H9 (cell line): ENCODE results near the gene CDH4. TPM values are rescaled to one million over a fixed set of nuclear protein-coding genes. Genes with fewer than 3 reads are reported as not detected.

Source experiments
- DNase-seq: peaks from one replicate; pipeline ENCODE4 v3.0.0-alpha.2; 2017
- H2AFZ ChIP-seq: one replicate; pipeline ENCODE4 v1.6.1; 2013; ENCODE audit warnings: mild to moderate bottlenecking, low read length, control low read depth, moderate library complexity
- H2AK5ac ChIP-seq: 2 replicates; pipeline ENCODE4 v1.6.1; 2013; ENCODE audit warnings: low read length, control low read depth, mixed read lengths; ENCODE audit not compliant: insufficient read length
- H2BK120ac ChIP-seq: one replicate; pipeline ENCODE4 v1.6.1; 2013; ENCODE audit warnings: low read depth, mild to moderate bottlenecking, low read length, control low read depth, inconsistent platforms; ENCODE audit not compliant: poor library complexity, severe bottlenecking
- H2BK12ac ChIP-seq: 2 replicates; pipeline ENCODE4 v1.6.1; 2013; ENCODE audit warnings: low read length, control low read depth, mixed read lengths, low read depth; ENCODE audit not compliant: insufficient read length
- H2BK15ac ChIP-seq: 2 replicates; pipeline ENCODE4 v1.6.1; 2013; ENCODE audit warnings: low read depth, low read length, control low read depth
- H2BK20ac ChIP-seq: one replicate; pipeline ENCODE4 v1.6.1; 2013; ENCODE audit warnings: low read depth, mild to moderate bottlenecking, low read length, control low read depth, inconsistent platforms; ENCODE audit not compliant: poor library complexity, severe bottlenecking
- H2BK5ac ChIP-seq: 2 replicates; pipeline ENCODE4 v1.6.1; 2013; ENCODE audit warnings: low read length, control low read depth, mixed read lengths; ENCODE audit not compliant: insufficient read length
- H3K14ac ChIP-seq: 2 replicates; pipeline ENCODE4 v1.6.1; 2013; ENCODE audit warnings: low read length, control low read depth; ENCODE audit not compliant: insufficient read depth
- H3K18ac ChIP-seq: 2 replicates; pipeline ENCODE4 v1.6.1; 2013; ENCODE audit warnings: low read depth, mild to moderate bottlenecking, mixed read lengths, low read length, control low read depth; ENCODE audit not compliant: insufficient read length
- H3K23ac ChIP-seq: 2 replicates; pipeline ENCODE4 v1.6.1; 2013; ENCODE audit warnings: low read length, control low read depth, mixed read lengths, low read depth; ENCODE audit not compliant: insufficient read length
- H3K23me2 ChIP-seq: 2 replicates; pipeline ENCODE4 v1.6.1; 2013; ENCODE audit warnings: low read depth, mild to moderate bottlenecking, mixed read lengths, low read length, control low read depth; ENCODE audit not compliant: insufficient read length, poor library complexity, severe bottlenecking
- H3K27ac ChIP-seq: 2 replicates; pipeline ENCODE4 v1.5.1; 2013; ENCODE audit warnings: low read length, control low read depth, mixed read lengths, low read depth; ENCODE audit not compliant: insufficient read length
- H3K27me3 ChIP-seq: 2 replicates; pipeline ENCODE4 v1.6.1; 2013; ENCODE audit warnings: low read length, control low read depth, inconsistent platforms; ENCODE audit not compliant: insufficient read depth
- H3K4ac ChIP-seq: 2 replicates; pipeline ENCODE4 v1.6.1; 2013; ENCODE audit warnings: low read depth, mild to moderate bottlenecking, control low read depth, inconsistent platforms, low read length, moderate library complexity
- H3K4me1 ChIP-seq: 2 replicates; pipeline ENCODE4 v1.6.1; 2013; ENCODE audit warnings: low read length, control low read depth, inconsistent platforms; ENCODE audit not compliant: insufficient read depth
- H3K4me2 ChIP-seq: 2 replicates; pipeline ENCODE4 v1.6.1; 2013; ENCODE audit warnings: low read length, control low read depth, mixed read lengths; ENCODE audit not compliant: insufficient read length, insufficient read depth
- H3K56ac ChIP-seq: 2 replicates; pipeline ENCODE4 v1.6.1; 2013; ENCODE audit warnings: low read depth, mild to moderate bottlenecking, mixed read lengths, low read length, control low read depth; ENCODE audit not compliant: insufficient read length
- H3K79me1 ChIP-seq: 2 replicates; pipeline ENCODE4 v1.6.1; 2013; ENCODE audit warnings: low read depth, mild to moderate bottlenecking, moderate library complexity, low read length, control low read depth, inconsistent platforms; ENCODE audit not compliant: insufficient read depth, poor library complexity, severe bottlenecking
- H3K79me2 ChIP-seq: 2 replicates; pipeline ENCODE4 v1.6.1; 2013; ENCODE audit warnings: low read length, control low read depth, inconsistent platforms; ENCODE audit not compliant: insufficient read depth
- H3K9ac ChIP-seq: 2 replicates; pipeline ENCODE4 v1.6.1; 2013; ENCODE audit warnings: low read length, control low read depth, mixed read lengths; ENCODE audit not compliant: insufficient read length; ENCODE audit errors: extremely low read depth
- H3K9me3 ChIP-seq: one replicate; pipeline ENCODE4 v1.6.1; 2013; ENCODE audit warnings: low read depth, low read length, inconsistent platforms; ENCODE audit not compliant: control insufficient read depth
- H3T11ph ChIP-seq: one replicate; pipeline ENCODE4 v1.6.1; 2013; ENCODE audit warnings: mild to moderate bottlenecking, low read length, control low read depth, inconsistent platforms
- H4K20me1 ChIP-seq: one replicate; pipeline ENCODE4 v1.6.1; 2013; ENCODE audit not compliant: control insufficient read depth, insufficient read length, insufficient read depth
- H4K5ac ChIP-seq: 2 replicates; pipeline ENCODE4 v1.6.1; 2013; ENCODE audit warnings: low read depth, mild to moderate bottlenecking, mixed read lengths, low read length, control low read depth; ENCODE audit not compliant: insufficient read length
- H4K8ac ChIP-seq: replicated peaks from 2 replicates; pipeline ENCODE4 v1.6.1; 2013; ENCODE audit warnings: low read length, control low read depth, mixed read lengths, low read depth; ENCODE audit not compliant: insufficient read length
- H4K91ac ChIP-seq: 2 replicates; pipeline ENCODE4 v1.6.1; 2013; ENCODE audit warnings: low read depth, mild to moderate bottlenecking, moderate library complexity, mixed read lengths, low read length, control low read depth; ENCODE audit not compliant: insufficient read length
- H3K27ac Mint-ChIP-seq, 3 experiments: 2 replicates in 2 of 3; 3 replicates in 1 of 3; pipeline ENCODE4 v1.8.0; 2020 to 2021; ENCODE audit warnings: mixed read lengths in 3 of 3, mild to moderate bottlenecking in 1 of 3, moderate library complexity in 1 of 3
- H3K27me3 Mint-ChIP-seq: 2 replicates; pipeline ENCODE4 v1.8.0; 2021; ENCODE audit warnings: low read depth, mild to moderate bottlenecking, moderate library complexity, mixed read lengths
- H3K36me3 Mint-ChIP-seq, 3 experiments: 2 replicates in 2 of 3; 3 replicates in 1 of 3; pipeline ENCODE4 v1.8.0; 2020 to 2021; ENCODE audit warnings: low read depth in 3 of 3, mixed read lengths in 3 of 3; ENCODE audit not compliant: insufficient read depth in 1 of 3
- H3K4me1 Mint-ChIP-seq, 2 experiments: 2 replicates each; pipeline ENCODE4 v1.8.0; 2020; ENCODE audit warnings: mixed read lengths in 2 of 2
- H3K4me3 Mint-ChIP-seq, 2 experiments: 2 replicates in 1 of 2; 3 replicates in 1 of 2; pipeline ENCODE4 v1.8.0; 2020 to 2021; ENCODE audit warnings: mild to moderate bottlenecking in 2 of 2, mixed read lengths in 2 of 2, moderate library complexity in 1 of 2
- H3K9me3 Mint-ChIP-seq, 2 experiments: 2 replicates in 1 of 2; 3 replicates in 1 of 2; pipeline ENCODE4 v1.8.0; 2020; ENCODE audit warnings: mild to moderate bottlenecking in 2 of 2, mixed read lengths in 2 of 2, moderate library complexity in 1 of 2
- CTCF ChIP-seq: fragments of 200-600 bp; sonication (generic); conservative IDR thresholded peaks from 3 replicates; pipeline ENCODE4 v1.8.0; 2021; ENCODE audit warnings: antibody characterized with exemption, mild to moderate bottlenecking
- WGBS: extraction: QIAGEN DNeasy Blood & Tissue Kit; methylation state at CpG from one replicate; pipeline ENCODE4 v1.1.7; 2013; ENCODE audit warnings: missing lambda C conversion rate, low lambda C conversion rate, mixed read lengths; ENCODE audit not compliant: insufficient read length; ENCODE audit errors: extremely low coverage; 5-methylcytosine and 5-hydroxymethylcytosine counted together
- total RNA-seq: library from RNA; stranded (reverse); gene quantifications from 2 replicates; pipeline ENCODE4 v1.2.1, GENCODE V29; 2021

The CDH4 gene
- total RNA-seq, 1 experiment from 2014 or later = 3.0 TPM

GRCh38 chr20:61609461-61609860 lies 357.4 kb downstream of the CDH4 start:
- Histone ChIP-seq H2AFZ (no peak overlapping the region), H2AK5ac (no peak overlapping the region), H3T11ph (no peak overlapping the region), H4K5ac (no peak overlapping the region), H4K91ac (no peak overlapping the region), H3K27ac (no peak overlapping the region), H2BK120ac (no peak overlapping the region), H3K4ac (no peak overlapping the region), H3K56ac (no peak overlapping the region), H3K23ac (no peak overlapping the region), H3K9ac (no peak overlapping the region), H4K20me1 (no peaks in the 10 kb centered on the region), H3K79me2 (no peaks in the 10 kb centered on the region), H2BK5ac (no peak overlapping the region), H3K4me1 (no peaks in the 10 kb centered on the region), H3K18ac (no peak overlapping the region), H2BK12ac (no peak overlapping the region), H2BK15ac (no peak overlapping the region), H3K9me3 (peaks cover 3% of the 10 kb centered on the region), H2BK20ac (no peak overlapping the region), H3K79me1 (no peaks in the 10 kb centered on the region), H3K14ac (no peak overlapping the region), H4K8ac (no peak overlapping the region), H3K4me2 (no peak overlapping the region), H3K27me3 (peaks cover 3% of the 10 kb centered on the region; the same call in 1 of the 2 replicates), H3K23me2 (no peaks in the 10 kb centered on the region)
- no peak overlapping the region for H3K4me3 Mint-ChIP-seq
- no peak overlapping the region for H3K27ac Mint-ChIP-seq
- no CpG with 5 or more reads among the region's 9 CpGs for WGBS
- H3K4me1 Mint-ChIP-seq = no peaks in the 10 kb centered on the region
- peaks cover 17 to 24% of the 10 kb centered on the region in 2 experiments for H3K9me3 Mint-ChIP-seq
- no peak for DNase-seq
- H3K36me3 Mint-ChIP-seq = peaks cover 4 to 9% (median 4%) of the 10 kb centered on the region in 3 experiments; a peak in 3 of 7 replicates
- no peak for TF ChIP-seq CTCF
- H3K27me3 Mint-ChIP-seq = peaks cover 83% of the 10 kb centered on the region
